GM19324 (cell line): ENCODE measurements around the gene SLC41A2.

Source experiments
- ATAC-seq: cut with Tn5 transposase; IDR thresholded peaks from one replicate; pipeline ENCODE4 v1.9.1; 2021; ENCODE audit warnings: mild to moderate bottlenecking, moderate library complexity; ENCODE audit not compliant: unreplicated experiment, low FRiP score

Gene SLC41A2

DNA sequence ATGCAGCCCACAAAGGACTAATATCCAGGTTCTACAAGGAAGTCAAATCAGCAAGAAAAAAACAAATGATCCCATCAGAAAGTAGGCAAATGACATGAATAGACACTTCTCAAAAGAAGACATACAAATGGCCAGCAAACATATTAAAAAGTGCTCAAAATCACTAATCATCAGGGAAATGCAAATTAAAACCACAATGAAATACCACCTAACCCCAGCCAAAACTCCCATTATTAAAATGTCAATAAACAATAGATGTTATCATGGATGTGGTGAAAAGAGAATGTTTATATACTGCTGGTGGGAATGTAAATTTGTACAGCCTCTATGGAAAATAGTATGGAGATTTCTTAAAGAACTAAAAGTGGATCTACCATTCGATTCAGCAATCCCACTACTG lies 25.0 kb downstream of the SLC41A2 start:
- no peak for ATAC-seq

DNA sequence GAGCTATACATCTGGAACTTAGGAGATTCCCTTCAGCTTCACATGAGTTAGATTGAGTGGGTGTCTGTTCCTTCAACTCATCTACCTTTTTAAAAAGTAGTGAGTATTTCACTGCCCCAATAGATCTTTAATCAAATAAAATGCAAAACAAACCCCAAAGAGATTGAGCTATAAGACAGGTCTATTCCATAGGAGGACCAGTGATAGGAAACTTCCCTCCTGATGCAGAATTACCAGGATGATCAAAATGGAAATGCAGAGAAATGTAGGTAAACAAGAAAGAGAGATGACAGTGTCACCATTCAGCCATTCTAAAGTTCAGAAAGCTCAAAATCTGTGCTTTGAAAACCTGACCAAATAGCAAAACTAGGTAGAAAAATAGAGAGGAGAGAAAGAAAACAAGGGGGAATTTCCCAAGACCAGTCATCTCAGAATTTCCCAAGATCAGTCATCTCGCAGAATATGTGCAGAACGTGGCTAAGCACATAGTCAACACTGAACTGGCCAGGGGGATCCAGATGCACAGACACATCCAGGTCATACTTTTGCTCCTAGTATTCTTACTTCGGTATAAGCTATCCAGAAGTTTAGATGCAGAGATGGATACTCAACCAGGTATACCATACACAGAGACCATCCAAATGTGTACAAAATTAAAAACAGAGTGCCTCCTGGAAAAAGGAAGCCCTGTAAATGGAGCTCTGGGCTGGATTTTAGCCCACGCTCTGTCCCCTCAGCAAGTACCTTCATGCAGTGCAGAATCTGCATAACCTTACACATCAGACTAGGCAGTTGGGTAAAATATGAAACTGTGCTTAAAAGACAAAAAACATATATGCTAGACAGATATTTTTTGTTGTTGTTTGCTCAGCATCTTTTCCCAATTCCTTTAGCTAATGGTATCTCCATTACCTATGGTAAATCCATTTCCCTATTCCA lies 27.4 kb downstream of the SLC41A2 start:
- no peak for ATAC-seq

DNA sequence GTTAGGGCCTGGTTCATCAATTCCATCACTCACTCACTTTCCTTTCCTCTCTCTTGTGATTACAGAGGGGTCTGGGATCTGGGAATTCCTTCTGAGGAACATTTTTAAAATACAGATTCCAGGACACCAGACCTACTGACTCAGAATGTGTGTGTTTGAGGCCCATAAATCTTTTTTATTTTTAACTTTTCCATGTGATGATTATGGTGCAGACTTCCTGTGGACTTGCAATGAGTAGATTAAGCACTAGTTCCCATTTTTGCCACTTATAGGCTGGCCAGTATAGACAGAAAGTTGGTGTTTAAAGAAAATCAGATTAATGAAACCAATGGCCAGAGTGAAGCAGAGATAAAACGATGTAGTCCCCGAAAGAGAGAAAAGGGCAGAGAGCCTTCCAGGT lies 28.1 kb downstream of the SLC41A2 start:
- ATAC-seq = no peak

- ATAC-seq = no peak
Measured at GRCh38 chr12:104929368-104929767, 28.7 kb downstream of the SLC41A2 start.

GRCh38 chr12:104928036-104928745 lies 29.9 kb downstream of the SLC41A2 start:
- ATAC-seq = no peak

- ATAC-seq = no peak
Measured at GRCh38 chr12:104925501-104925900, 32.6 kb downstream of the SLC41A2 start.

DNA sequence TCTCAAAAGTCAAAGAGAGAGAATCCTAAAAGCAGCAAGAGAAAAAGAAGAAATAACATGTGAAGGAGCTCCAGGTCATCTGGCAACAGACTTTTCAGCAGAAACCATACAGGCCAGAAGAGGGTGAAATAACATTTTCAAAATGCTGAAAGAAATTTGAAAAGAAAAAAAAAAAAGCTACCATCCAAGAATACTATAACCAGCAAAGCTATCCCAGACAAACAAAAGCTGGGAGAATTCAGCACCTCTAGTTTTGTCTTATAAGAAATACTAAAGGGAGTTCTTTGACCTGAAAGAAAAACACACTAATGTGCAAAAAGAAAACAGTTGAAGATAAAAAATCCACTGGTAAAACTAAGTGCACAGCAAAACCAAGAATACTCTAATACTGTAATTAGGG lies 36.8 kb downstream of the SLC41A2 start:
- ATAC-seq = no peak

- no peak for ATAC-seq
Measured at GRCh38 chr12:104911942-104912341, 46.1 kb downstream of the SLC41A2 start.

GRCh38 chr12:104910196-104910840 lies 47.8 kb downstream of the SLC41A2 start:
- no peak for ATAC-seq

DNA sequence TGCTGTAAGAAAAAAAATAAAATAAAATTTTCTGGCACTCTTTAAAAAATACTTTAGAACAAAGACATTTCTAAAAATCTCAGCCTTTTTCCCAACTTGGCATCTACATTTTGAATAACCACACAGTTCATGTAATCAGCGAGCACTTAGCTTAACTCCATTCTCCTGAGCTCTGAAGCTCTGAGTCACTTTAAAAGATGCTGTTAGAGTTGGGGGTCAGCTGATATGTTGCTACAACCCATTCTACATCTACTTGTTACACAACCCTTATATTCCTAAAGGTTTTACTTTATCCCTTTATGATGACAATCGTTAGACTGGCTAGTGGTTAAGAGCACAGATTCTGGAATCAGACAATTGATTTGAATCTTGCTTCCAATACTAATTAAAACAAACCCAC lies 48.3 kb downstream of the SLC41A2 start:
- no peak for ATAC-seq
